GM13977 (cell line): ENCODE data around the gene SARDH.

ENCODE experiments used
- DNase-seq: peaks from one replicate; pipeline ENCODE4 v3.0.0; 2012; ENCODE audit warnings: low spot score
- in situ Hi-C: fragments of 300-500 bp; cut with MboI; formaldehyde crosslinking; loops from one replicate; pipeline ENCODE4 v1.12.0; 2022; ENCODE audit warnings: low sequenced_read_pairs, low pct_unique_long_range_greater_than_20kb, mixed read lengths, inconsistent platforms; ENCODE audit not compliant: unreplicated experiment
- TF ChIP-seq, protein P1 (sequence below): IDR thresholded peaks from 2 replicates; pipeline ENCODE4 v1.5.1; 2012; ENCODE audit warnings: mild to moderate bottlenecking, control low read depth; ENCODE audit not compliant: insufficient read depth; ENCODE audit errors: extremely low read depth, missing control alignments

Gene SARDH

DNA sequence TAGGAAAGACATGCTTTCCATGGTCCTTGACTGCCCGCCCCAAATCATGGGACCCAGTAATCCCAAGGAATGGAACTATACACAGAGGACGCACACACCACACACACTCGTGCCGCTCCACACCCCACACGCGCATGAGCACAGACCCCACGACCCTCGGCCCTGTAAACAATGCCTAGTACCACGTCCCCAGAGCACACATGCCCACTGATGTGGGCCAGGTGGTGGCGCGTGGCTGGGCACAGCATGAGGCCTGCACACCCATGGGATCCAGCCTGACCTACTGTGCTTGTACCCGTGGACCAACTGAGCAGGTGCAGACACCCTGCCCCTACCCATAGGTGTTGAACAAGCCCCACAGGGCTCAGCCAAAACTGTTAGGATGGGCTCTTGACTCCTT is 101.2 kb downstream of the SARDH start:
- in situ Hi-C loops, result no loop called here
- no peak for DNase-seq
- TF ChIP-seq, protein P1, sequence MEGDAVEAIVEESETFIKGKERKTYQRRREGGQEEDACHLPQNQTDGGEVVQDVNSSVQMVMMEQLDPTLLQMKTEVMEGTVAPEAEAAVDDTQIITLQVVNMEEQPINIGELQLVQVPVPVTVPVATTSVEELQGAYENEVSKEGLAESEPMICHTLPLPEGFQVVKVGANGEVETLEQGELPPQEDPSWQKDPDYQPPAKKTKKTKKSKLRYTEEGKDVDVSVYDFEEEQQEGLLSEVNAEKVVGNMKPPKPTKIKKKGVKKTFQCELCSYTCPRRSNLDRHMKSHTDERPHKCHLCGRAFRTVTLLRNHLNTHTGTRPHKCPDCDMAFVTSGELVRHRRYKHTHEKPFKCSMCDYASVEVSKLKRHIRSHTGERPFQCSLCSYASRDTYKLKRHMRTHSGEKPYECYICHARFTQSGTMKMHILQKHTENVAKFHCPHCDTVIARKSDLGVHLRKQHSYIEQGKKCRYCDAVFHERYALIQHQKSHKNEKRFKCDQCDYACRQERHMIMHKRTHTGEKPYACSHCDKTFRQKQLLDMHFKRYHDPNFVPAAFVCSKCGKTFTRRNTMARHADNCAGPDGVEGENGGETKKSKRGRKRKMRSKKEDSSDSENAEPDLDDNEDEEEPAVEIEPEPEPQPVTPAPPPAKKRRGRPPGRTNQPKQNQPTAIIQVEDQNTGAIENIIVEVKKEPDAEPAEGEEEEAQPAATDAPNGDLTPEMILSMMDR, result no peak

DNA sequence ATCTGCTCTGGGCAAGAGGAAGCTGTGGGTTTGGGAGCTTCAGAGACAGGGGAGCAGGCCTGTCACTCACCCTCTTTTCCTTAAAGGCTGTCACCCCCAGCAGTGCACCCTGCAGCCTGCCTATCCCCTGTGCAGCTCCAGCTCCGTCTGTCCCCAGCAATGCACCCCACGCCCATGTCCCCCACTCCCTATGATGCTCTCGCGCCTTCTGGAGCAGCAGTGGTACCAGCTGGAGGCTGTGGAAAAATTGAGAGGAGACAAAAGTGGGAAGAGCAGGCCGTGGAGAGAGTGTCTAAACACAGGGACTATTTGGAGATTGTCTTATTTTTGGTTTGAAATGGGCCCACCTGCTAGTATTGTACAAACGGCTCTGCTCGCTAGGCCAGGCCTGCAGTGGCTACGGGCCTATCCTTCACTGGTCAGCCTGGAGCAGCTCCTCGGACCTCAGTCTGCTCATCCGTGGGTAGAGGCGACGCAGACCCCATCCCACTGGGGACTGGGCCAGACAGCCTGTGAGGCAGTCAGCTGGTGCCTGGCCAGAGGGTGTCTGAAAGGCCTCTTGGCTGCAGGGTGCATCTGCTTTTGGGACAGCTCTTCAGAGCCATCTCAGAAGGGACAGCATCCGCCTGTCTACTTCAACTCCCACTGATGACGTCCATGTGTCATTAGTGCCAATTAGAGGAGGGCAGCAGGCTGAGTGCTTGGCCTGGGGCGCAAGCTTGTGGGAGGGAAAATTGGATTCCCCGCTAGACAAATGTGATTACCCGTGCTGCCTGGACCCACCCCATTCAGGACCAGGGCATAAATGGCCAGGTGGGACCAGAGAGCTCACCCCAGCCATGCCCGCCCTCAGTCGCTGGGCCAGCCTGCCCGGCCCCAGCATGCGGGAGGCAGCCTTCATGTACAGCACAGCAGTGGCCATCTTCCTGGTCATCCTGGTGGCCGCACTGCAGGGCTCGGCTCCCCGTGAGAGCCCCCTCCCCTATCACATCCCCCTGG is 102.3 kb downstream of the SARDH start, which contains the start of gene DBH:
Gene DBH (plus strand): TSS at position 831 of the 999 bp plus-strand sequence. CDS start 9 bp downstream, at position 840.
- no peak for DNase-seq
- TF ChIP-seq, protein P1, result no peak
- in situ Hi-C loops, result no loop called here

DNA sequence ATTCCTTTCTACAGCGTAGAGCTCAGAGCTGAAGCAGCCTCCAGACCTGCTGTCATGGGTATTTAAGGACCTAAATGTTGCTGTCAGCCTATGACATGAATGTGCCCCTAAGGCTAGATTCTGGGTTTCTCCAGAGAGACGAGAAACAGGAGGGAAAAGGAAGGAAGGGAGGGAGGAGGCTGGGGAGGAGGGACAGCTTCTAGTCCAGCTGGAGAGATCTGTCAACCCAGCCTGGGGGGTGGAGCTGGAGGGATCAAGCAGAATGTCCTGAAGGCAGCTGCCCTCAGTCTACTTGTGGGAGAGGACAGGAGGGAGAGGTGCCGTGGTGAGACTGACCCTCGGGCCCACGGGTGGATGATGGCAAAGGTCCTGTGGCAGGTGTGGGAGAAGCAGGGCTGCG is 103.1 kb downstream of the SARDH start:
- DNase-seq, result no peak
- in situ Hi-C loops, result no loop called here
- TF ChIP-seq, protein P1, result no peak

DNA sequence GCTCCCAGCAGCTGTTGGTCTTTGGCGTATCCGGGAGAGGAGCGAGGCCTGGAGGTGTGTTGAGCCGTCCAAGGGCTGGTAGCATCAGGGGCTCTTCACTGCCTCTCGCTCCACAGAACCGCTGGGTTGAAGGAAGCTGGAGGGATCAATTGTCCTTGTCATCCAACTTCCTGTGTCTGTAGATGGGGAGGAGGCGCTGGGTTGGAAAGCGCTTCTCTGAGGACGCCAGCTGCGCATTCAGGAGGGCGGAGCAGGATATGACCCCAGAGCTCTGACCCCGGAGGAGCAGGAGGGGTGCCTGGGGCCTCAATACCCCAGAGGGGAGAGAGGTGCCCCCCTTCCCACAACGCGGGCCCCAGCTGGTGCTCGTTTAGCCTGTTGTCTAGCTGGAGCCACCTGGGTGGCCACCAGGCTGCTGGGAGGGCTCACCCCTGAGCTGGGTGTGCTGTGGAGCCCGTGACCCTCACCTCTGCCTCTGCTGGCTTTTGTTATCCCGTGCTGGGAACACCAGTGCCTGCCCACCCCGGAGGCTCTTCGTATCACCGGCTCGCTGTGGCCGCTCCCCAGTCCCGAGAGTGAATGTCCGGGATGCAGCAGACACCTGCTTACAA is 104.0 kb downstream of the SARDH start:
- in situ Hi-C loops, result no loop called here
- TF ChIP-seq, protein P1, result no peak
- DNase-seq, result no peak

DNA sequence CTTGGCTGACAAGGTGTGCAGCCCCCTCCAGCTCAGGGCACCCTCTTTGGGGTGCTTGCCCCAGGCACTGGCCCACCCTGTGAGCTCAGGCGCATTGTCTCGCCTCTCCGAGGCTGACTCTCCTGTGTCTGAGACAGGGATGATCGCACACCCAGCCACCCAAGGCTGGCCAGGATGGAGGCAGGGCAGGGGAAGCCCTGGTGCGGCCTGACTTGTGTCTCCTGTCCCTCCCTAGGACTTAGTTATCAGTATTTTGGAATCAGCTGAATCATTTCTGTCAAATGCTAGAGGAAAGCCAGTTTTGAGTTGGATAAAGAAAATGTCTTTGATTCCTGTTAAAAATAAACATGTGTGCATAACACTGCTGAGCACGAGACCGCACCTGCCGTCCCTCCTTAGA is 104.5 kb downstream of the SARDH start:
- in situ Hi-C loops, result no loop called here
- TF ChIP-seq, protein P1, result no peak
- no peak for DNase-seq

DNA sequence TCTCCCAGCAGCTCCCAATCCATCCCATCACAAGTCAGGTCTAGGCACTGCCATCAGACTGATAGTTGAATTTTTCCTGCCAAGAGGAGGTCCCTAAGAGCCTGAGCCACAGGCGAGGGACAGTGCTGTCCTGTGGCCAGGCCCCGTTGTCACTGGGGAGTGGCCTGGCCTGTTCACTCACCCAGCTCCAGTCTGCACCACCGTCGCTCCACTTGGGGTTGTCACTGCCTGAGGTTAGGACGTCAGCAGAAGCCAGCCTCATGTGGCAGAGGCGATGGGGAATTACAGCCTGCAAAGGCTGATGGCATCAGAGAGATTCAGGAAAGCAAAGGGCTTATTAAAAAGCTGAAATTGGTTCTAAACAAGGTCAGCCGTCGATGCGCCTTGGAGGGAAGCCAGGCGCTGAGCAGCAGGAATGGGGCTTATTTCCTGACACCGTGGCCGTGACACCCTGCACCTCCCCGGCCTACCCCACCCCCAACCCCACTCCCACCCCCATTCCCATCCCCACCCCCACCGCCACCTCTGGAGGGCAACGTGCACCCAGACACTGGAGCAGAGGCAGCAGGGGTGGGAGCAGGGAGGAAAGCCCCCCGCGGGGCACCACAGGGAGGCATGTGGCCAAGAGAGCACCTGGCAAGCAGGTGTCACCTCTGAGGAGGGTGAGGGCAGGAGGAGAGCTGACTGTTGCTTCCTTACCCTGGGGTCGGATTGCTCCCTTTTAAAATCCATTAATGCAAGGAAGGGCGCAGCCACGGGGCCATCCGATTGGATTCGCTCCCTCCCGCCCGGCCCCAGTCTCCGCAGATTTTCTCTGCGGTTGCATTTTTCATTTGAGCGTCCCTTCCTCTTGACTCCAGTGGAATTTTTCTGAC is 105.1 kb downstream of the SARDH start:
- DNase-seq, result no peak
- in situ Hi-C loops, result no loop called here

More for the DNA sequence above, 105.1 kb downstream of the SARDH start:
- TF ChIP-seq, protein P1, result no peak
